ENCODE data around the gene STYXL2. TPM values are rescaled to one million over a fixed set of nuclear protein-coding genes. Genes with fewer than 3 reads are reported as not detected.

The STYXL2 gene
- total and polyA plus RNA-seq, 9 donors: 0.08 to 0.30 (median 0.15) TPM; not detected in 2

DNA sequence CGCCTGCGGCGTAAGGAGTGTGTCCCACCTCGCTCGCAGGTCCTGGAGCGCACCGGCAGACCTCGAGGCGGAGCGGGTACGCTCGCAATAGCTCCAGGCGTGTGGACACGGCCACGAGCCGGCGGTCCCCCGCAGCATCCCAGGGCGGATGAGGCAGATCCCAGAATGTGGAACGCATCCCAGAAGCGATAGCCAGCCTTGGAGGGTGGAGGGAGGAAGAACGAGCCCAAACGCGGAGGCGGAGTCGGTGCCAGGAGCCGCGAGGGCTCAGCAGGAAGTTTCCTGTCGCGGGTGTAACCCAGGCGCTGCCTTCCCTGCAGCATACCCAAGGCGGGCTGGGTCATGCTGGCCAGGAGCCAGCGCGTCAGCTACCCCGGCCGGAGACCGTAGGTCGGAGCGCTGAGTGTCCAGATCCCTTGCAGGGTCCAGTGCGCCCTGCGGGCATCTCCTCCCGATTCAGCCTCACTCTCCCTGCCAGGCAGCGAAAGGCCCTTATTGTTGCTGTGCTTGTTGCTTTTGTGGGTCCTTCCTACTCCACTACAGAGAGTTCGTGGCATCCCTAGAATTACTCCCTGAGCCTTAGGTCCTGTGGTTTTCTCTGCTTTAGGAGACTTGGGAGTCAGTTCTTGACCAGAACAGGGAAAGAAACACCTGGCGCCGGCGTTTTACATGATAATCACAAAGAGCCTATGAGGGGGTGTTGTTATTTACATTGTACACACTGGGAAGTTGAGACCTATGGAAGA lies 27.7 kb downstream of the STYXL2 start:
- Histone ChIP-seq H3K9me3 (no peaks in the 10 kb centered on the region), H3K36me3 (no peaks in the 10 kb centered on the region), H3K27me3 (no peaks in the 10 kb centered on the region), H3K27ac (no peak overlapping the region), H3K4me3 (peak overlapping the region; percentile 17), H3K4me1 (ENCODE audit: insufficient read depth) (peaks cover 4% of the 10 kb centered on the region)
- TF ChIP-seq EP300 (IDR thresholded peaks at IDR 0.05) (no peak), POLR2A (IDR thresholded peaks at IDR 0.05) (no peak)
- TF ChIP-seq, protein P1, sequence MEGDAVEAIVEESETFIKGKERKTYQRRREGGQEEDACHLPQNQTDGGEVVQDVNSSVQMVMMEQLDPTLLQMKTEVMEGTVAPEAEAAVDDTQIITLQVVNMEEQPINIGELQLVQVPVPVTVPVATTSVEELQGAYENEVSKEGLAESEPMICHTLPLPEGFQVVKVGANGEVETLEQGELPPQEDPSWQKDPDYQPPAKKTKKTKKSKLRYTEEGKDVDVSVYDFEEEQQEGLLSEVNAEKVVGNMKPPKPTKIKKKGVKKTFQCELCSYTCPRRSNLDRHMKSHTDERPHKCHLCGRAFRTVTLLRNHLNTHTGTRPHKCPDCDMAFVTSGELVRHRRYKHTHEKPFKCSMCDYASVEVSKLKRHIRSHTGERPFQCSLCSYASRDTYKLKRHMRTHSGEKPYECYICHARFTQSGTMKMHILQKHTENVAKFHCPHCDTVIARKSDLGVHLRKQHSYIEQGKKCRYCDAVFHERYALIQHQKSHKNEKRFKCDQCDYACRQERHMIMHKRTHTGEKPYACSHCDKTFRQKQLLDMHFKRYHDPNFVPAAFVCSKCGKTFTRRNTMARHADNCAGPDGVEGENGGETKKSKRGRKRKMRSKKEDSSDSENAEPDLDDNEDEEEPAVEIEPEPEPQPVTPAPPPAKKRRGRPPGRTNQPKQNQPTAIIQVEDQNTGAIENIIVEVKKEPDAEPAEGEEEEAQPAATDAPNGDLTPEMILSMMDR (IDR thresholded peaks at IDR 0.05): no peak
- intact Hi-C loops (cut with DNase I): no loop called here
- WGBS, 3 donors: 5 to 8% (median 8%) methylated on average over 47 of the region's 47 CpGs
- peak in 3 of 5 donors; percentile 20 to 47 (median 21) for DNase-seq

DNA sequence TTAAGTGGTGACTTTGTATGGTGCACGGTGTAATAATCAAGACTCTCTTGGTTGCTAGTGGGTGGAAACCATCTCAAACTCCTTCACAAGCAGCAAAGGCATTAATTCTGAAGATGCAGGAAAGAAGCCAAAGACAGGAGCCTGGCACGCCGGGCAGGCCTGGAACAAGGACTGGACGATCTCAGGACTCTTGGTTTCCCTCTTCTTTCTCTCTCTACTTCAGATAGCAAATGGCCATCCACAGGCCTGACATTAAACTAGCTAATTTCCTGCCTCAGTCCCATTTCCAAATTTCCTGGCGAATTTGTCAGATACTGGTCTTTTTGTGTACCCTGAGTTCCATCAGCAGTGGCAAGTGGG lies 28.2 kb downstream of the STYXL2 start:
- Histone ChIP-seq H3K4me3 (no peak overlapping the region), H3K4me1 (ENCODE audit: insufficient read depth) (peaks cover 4% of the 10 kb centered on the region), H3K27me3 (no peaks in the 10 kb centered on the region), H3K9me3 (no peaks in the 10 kb centered on the region), H3K36me3 (no peaks in the 10 kb centered on the region), H3K27ac (no peak overlapping the region)
- WGBS, 3 donors: 72 to 80% (median 76%) methylated on average over 5 of the region's 5 CpGs
- TF ChIP-seq, protein P1 (IDR thresholded peaks at IDR 0.05): no peak
- TF ChIP-seq EP300 (IDR thresholded peaks at IDR 0.05) (no peak), POLR2A (IDR thresholded peaks at IDR 0.05) (no peak)
- DNase-seq: no peak
- intact Hi-C loops (cut with DNase I): no loop called here

DNA sequence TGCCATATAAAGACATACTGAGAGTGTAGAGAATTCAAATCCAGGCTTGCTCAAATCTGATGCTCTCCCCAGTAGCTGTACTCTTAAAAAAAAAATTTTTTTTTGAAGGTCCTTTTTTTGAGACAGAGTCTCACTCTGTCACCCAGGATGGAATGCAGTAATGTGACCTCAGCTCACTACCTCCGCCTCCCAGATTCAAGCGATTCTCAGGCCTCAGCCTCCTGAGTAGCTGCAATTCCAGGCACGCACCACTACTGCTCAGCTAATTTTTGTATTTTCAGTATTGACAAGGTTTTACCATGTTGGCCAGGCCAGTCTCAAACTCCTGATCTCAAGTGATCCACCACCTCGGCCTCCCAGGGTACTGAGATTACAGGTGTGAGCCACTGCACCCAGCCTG lies 28.7 kb downstream of the STYXL2 start:
- no peak overlapping the region for H3K27ac ChIP-seq
- no peaks in the 10 kb centered on the region for H3K9me3 ChIP-seq
- H3K4me3 ChIP-seq: no peak overlapping the region
- intact Hi-C loops (cut with DNase I): no loop called here
- 84 to 94% (median 94%) methylated on average over 4 of the region's 4 CpGs for WGBS, 3 donors
- no peaks in the 10 kb centered on the region for H3K27me3 ChIP-seq
- DNase-seq: no peak
- H3K4me1 ChIP-seq (ENCODE audit: insufficient read depth): peaks cover 4% of the 10 kb centered on the region
- H3K36me3 ChIP-seq: no peaks in the 10 kb centered on the region
- TF ChIP-seq EP300 (IDR thresholded peaks at IDR 0.05) (no peak), POLR2A (IDR thresholded peaks at IDR 0.05) (no peak)
- TF ChIP-seq, protein P1 (IDR thresholded peaks at IDR 0.05): no peak

DNA sequence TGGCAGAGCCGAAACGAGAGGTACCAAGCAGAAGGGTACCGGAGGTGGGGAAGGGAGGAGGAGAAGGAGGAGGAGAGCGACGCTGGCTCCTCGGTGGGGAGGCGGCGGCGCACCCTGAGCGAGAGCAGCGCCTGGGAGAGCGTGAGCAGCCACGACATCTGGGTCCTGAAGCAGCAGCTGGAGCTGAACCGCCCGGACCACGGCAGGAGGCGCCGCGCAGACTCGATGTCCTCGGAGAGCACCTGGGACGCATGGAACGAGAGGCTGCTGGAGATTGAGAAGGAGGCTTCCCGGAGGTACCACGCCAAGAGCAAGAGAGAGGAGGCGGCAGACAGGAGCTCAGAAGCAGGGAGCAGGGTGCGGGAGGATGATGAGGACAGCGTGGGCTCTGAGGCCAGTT lies 32.4 kb downstream of the STYXL2 start:
- intact Hi-C loops (cut with DNase I): no loop called here

More for the DNA sequence above, 32.4 kb downstream of the STYXL2 start:
- DNase-seq: no peak
- TF ChIP-seq, protein P1 (IDR thresholded peaks at IDR 0.05): no peak
- TF ChIP-seq EP300 (IDR thresholded peaks at IDR 0.05) (no peak), POLR2A (IDR thresholded peaks at IDR 0.05) (no peak)
- WGBS, 3 donors: 84 to 89% (median 87%) methylated on average over 28 of the region's 28 CpGs
- Histone ChIP-seq H3K9me3 (no peaks in the 10 kb centered on the region), H3K27me3 (no peaks in the 10 kb centered on the region), H3K4me1 (ENCODE audit: insufficient read depth) (peaks cover 2% of the 10 kb centered on the region), H3K27ac (no peak overlapping the region), H3K4me3 (no peak overlapping the region), H3K36me3 (no peaks in the 10 kb centered on the region)
